ENCODE measurements around the gene RAB29.
A peak's percentile ranks its signal among the peaks of the same experiment; 100 is the strongest.

The RAB29 gene

DNA sequence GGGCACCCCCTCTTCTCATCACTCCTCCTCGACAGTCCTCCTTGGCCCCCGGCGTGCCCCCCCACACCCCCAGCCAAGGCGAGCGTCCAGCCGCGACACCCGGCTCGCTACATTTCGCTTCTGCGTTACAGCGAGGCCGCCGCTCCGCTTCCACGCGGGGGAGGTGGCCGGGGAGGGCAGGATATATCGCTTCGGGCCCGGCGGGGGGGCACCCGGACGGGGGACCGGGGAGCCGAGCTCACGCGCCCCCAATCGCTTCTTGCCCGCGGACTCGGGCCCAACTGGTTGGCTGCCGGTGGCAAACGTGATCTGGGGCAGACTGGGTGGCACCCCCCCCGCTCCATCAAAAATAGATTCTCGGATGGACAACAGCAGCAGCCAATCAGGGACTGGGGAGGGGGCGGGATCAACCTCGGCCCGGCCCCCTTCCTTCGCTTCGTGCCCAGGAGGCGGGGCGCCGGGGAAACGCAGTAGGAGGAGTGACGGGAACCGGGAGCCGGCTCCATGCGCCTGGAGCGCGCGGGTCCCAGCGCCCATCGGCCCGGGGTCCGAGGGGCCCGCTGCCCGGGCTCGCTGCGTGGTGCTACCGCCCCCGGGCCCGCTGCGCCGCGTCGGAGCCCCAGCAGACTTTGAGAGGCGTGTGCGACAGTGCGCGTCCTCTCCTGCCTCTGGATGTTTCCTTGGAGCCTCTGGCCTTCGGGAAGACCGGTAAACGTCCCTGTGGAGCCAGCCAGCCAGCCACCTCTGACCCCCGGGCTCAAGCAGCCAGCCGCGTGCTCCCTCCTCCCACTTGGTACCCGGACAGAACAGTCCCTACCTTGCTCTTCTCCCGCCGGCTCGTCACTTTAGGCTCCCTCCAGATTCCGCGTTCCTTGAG lies 37.8 kb upstream of the RAB29 start, which contains the start of gene SLC41A1 (continued):
- TF ChIP-seq, protein P1, sequence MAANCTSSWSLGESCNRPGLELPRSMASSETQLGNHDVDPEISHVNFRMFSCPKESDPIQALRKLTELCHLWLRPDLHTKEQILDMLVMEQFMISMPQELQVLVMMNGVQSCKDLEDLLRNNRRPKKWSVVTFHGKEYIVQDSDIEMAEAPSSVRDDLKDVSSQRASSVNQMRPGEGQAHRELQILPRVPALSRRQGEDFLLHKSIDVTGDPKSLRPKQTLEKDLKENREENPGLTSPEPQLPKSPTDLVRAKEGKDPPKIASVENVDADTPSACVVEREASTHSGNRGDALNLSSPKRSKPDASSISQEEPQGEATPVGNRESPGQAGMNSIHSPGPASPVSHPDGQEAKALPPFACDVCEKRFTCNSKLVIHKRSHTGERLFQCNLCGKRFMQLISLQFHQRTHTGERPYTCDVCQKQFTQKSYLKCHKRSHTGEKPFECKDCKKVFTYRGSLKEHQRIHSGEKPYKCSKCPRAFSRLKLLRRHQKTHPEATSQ (tag by site-specific recombination; IDR thresholded peaks at IDR 0.05) = 0 out of 2 replicates have a peak, but pooled peaks have one; percentile 21
- TF ChIP-seq GLIS1 (tag by site-specific recombination; IDR thresholded peaks at IDR 0.05) (peak; percentile 97), ZNF768 (tag by site-specific recombination; IDR thresholded peaks at IDR 0.05) (no peak), SCRT2 (tag by site-specific recombination; IDR thresholded peaks at IDR 0.05) (peak; percentile 43; the same call in 1 of the 2 replicates), ZBTB20 (tag by site-specific recombination; IDR thresholded peaks at IDR 0.05) (peak; percentile 19; the same call in 1 of the 2 replicates), ZBTB17 (tag by site-specific recombination; IDR thresholded peaks at IDR 0.05) (0 out of 2 replicates have a peak, but pooled peaks have one; percentile 40), ZNF792 (tag by site-specific recombination; IDR thresholded peaks at IDR 0.05) (no peak), ZBTB8A (tag by site-specific recombination; IDR thresholded peaks at IDR 0.05) (peak; percentile 77), ZNF324 (tag by site-specific recombination; IDR thresholded peaks at IDR 0.05) (peak; percentile 14; the same call in 1 of the 2 replicates), ZNF629 (tag by site-specific recombination; IDR thresholded peaks at IDR 0.05) (peak; percentile 61; the same call in 1 of the 2 replicates), ZNF112 (tag by site-specific recombination; IDR thresholded peaks at IDR 0.05) (no peak), ZEB2 (tag by site-specific recombination; IDR thresholded peaks at IDR 0.05) (peak; percentile 71; the same call in 1 of the 2 replicates), ZNF423 (tag by site-specific recombination; IDR thresholded peaks at IDR 0.05) (0 out of 2 replicates have a peak, but pooled peaks have one; percentile 40), ZIC2 (tag by site-specific recombination; IDR thresholded peaks at IDR 0.05) (peak; percentile 45; the same call in 1 of the 2 replicates), ZSCAN30 (tag by site-specific recombination; IDR thresholded peaks at IDR 0.05) (peak; percentile 30; the same call in 1 of the 2 replicates), ZNF837 (tag by site-specific recombination; IDR thresholded peaks at IDR 0.05) (no peak), ZNF521 (tag by site-specific recombination; IDR thresholded peaks at IDR 0.05) (no peak)
- TF ChIP-seq, protein P2, sequence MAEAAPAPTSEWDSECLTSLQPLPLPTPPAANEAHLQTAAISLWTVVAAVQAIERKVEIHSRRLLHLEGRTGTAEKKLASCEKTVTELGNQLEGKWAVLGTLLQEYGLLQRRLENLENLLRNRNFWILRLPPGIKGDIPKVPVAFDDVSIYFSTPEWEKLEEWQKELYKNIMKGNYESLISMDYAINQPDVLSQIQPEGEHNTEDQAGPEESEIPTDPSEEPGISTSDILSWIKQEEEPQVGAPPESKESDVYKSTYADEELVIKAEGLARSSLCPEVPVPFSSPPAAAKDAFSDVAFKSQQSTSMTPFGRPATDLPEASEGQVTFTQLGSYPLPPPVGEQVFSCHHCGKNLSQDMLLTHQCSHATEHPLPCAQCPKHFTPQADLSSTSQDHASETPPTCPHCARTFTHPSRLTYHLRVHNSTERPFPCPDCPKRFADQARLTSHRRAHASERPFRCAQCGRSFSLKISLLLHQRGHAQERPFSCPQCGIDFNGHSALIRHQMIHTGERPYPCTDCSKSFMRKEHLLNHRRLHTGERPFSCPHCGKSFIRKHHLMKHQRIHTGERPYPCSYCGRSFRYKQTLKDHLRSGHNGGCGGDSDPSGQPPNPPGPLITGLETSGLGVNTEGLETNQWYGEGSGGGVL (tag by site-specific recombination; IDR thresholded peaks at IDR 0.05) = peak; percentile 40
- TF ChIP-seq, protein P3, sequence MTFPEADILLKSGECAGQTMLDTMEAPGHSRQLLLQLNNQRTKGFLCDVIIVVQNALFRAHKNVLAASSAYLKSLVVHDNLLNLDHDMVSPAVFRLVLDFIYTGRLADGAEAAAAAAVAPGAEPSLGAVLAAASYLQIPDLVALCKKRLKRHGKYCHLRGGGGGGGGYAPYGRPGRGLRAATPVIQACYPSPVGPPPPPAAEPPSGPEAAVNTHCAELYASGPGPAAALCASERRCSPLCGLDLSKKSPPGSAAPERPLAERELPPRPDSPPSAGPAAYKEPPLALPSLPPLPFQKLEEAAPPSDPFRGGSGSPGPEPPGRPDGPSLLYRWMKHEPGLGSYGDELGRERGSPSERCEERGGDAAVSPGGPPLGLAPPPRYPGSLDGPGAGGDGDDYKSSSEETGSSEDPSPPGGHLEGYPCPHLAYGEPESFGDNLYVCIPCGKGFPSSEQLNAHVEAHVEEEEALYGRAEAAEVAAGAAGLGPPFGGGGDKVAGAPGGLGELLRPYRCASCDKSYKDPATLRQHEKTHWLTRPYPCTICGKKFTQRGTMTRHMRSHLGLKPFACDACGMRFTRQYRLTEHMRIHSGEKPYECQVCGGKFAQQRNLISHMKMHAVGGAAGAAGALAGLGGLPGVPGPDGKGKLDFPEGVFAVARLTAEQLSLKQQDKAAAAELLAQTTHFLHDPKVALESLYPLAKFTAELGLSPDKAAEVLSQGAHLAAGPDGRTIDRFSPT (tag by site-specific recombination; IDR thresholded peaks at IDR 0.05) = peak; percentile 98
- TF ChIP-seq, protein P4, sequence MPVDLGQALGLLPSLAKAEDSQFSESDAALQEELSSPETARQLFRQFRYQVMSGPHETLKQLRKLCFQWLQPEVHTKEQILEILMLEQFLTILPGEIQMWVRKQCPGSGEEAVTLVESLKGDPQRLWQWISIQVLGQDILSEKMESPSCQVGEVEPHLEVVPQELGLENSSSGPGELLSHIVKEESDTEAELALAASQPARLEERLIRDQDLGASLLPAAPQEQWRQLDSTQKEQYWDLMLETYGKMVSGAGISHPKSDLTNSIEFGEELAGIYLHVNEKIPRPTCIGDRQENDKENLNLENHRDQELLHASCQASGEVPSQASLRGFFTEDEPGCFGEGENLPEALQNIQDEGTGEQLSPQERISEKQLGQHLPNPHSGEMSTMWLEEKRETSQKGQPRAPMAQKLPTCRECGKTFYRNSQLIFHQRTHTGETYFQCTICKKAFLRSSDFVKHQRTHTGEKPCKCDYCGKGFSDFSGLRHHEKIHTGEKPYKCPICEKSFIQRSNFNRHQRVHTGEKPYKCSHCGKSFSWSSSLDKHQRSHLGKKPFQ (tag by site-specific recombination; IDR thresholded peaks at IDR 0.05) = 0 out of 2 replicates have a peak, but pooled peaks have one; percentile 29
- TF ChIP-seq, protein P5, sequence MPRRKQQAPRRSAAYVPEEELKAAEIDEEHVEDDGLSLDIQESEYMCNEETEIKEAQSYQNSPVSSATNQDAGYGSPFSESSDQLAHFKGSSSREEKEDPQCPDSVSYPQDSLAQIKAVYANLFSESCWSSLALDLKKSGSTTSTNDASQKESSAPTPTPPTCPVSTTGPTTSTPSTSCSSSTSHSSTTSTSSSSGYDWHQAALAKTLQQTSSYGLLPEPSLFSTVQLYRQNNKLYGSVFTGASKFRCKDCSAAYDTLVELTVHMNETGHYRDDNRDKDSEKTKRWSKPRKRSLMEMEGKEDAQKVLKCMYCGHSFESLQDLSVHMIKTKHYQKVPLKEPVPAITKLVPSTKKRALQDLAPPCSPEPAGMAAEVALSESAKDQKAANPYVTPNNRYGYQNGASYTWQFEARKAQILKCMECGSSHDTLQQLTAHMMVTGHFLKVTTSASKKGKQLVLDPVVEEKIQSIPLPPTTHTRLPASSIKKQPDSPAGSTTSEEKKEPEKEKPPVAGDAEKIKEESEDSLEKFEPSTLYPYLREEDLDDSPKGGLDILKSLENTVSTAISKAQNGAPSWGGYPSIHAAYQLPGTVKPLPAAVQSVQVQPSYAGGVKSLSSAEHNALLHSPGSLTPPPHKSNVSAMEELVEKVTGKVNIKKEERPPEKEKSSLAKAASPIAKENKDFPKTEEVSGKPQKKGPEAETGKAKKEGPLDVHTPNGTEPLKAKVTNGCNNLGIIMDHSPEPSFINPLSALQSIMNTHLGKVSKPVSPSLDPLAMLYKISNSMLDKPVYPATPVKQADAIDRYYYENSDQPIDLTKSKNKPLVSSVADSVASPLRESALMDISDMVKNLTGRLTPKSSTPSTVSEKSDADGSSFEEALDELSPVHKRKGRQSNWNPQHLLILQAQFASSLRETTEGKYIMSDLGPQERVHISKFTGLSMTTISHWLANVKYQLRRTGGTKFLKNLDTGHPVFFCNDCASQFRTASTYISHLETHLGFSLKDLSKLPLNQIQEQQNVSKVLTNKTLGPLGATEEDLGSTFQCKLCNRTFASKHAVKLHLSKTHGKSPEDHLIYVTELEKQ (tag by site-specific recombination; IDR thresholded peaks at IDR 0.05; ENCODE audit: borderline replicate concordance) = peak; percentile 28; the same call in 1 of the 2 replicates
- TF ChIP-seq, protein P6, sequence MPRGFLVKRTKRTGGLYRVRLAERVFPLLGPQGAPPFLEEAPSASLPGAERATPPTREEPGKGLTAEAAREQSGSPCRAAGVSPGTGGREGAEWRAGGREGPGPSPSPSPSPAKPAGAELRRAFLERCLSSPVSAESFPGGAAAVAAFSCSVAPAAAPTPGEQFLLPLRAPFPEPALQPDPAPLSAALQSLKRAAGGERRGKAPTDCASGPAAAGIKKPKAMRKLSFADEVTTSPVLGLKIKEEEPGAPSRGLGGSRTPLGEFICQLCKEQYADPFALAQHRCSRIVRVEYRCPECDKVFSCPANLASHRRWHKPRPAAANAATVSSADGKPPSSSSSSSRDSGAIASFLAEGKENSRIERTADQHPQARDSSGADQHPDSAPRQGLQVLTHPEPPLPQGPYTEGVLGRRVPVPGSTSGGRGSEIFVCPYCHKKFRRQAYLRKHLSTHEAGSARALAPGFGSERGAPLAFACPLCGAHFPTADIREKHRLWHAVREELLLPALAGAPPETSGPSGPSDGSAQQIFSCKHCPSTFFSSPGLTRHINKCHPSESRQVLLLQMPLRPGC (tag by site-specific recombination; IDR thresholded peaks at IDR 0.05) = peak; percentile 73
- TF ChIP-seq, protein P7, sequence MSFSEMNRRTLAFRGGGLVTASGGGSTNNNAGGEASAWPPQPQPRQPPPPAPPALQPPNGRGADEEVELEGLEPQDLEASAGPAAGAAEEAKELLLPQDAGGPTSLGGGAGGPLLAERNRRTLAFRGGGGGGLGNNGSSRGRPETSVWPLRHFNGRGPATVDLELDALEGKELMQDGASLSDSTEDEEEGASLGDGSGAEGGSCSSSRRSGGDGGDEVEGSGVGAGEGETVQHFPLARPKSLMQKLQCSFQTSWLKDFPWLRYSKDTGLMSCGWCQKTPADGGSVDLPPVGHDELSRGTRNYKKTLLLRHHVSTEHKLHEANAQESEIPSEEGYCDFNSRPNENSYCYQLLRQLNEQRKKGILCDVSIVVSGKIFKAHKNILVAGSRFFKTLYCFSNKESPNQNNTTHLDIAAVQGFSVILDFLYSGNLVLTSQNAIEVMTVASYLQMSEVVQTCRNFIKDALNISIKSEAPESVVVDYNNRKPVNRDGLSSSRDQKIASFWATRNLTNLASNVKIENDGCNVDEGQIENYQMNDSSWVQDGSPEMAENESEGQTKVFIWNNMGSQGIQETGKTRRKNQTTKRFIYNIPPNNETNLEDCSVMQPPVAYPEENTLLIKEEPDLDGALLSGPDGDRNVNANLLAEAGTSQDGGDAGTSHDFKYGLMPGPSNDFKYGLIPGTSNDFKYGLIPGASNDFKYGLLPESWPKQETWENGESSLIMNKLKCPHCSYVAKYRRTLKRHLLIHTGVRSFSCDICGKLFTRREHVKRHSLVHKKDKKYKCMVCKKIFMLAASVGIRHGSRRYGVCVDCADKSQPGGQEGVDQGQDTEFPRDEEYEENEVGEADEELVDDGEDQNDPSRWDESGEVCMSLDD (tag by site-specific recombination; IDR thresholded peaks at IDR 0.05) = peak; percentile 95

Measured in HEK293 (cell line).